T-helper 2 cell (primary cell): ENCODE measurements around the gene GLP1R.
"Not testable (repeated sequence)": the region's sequence is repeated elsewhere in the genome, so short reads cannot be mapped to it uniquely, and the experiment has no call there.

Source experiments
- DNase-seq, 5 experiments: peaks; one replicate each; pipeline versions ENCODE4 v3.0.0 to v3.0.0-alpha.2; 2012 to 2022

GLP1R gene

GRCh38 chr6:39134761-39135160 is 86.2 kb downstream of the GLP1R start:
- not testable (repeated sequence) for DNase-seq

GRCh38 chr6:39136207-39136606 is 87.6 kb downstream of the GLP1R start:
- DNase-seq, result not testable (repeated sequence)

- DNase-seq, result peak in 1 of 5 experiments; percentile 50
Measured at GRCh38 chr6:39137245-39137644, 88.7 kb downstream of the GLP1R start.
